HL-60 (cell line): Measurements from ENCODE around the gene GDF11.

Source experiments
- CTCF ChIP-seq: IDR thresholded peaks from one replicate; pipeline ENCODE4 v1.5.1; 2011; ENCODE audit warnings: low read length, control low read depth, inconsistent platforms; ENCODE audit not compliant: insufficient read depth
- GABPA ChIP-seq: IDR thresholded peaks from 2 replicates; pipeline ENCODE4 v1.6.1; 2012; ENCODE audit warnings: low read depth
- POLR2AphosphoS5 ChIP-seq: IDR thresholded peaks from 2 replicates; pipeline ENCODE4 v1.6.1; 2012; ENCODE audit warnings: low read depth
- REST ChIP-seq: IDR thresholded peaks from 2 replicates; pipeline ENCODE4 v1.6.1; 2012; ENCODE audit warnings: low read depth; ENCODE audit not compliant: insufficient replicate concordance
- SPI1 ChIP-seq: IDR thresholded peaks from 2 replicates; pipeline ENCODE4 v1.6.1; 2012; ENCODE audit warnings: low read depth, mild to moderate bottlenecking, borderline replicate concordance

GRCh38 chr12:55711786-55712553 lies 31.0 kb upstream of the GDF11 start:
- TF ChIP-seq CTCF (no peak), POLR2AphosphoS5 (no peak), REST (no peak), GABPA (no peak), SPI1 (no peak)
